CD8-positive, alpha-beta memory T cell (primary cell): ENCODE results near the gene CFAP20DC. TPM values are rescaled to one million over a fixed set of nuclear protein-coding genes. Genes with fewer than 3 reads are reported as not detected.
A peak's percentile ranks its signal among the peaks of the same experiment; 100 is the strongest.

Experiments
- CTCF ChIA-PET: fragments of 350-600 bp; sonication (Branson Sonifier 250); formaldehyde crosslinking; loops from one replicate; lab custom pipeline; 2021; ENCODE audit warnings: antibody characterized with exemption; lab: Charles Lee
- POLR2A ChIA-PET: fragments of 350-600 bp; sonication (Branson Sonifier 250); formaldehyde crosslinking; loops from one replicate; lab custom pipeline; 2021; ENCODE audit warnings: antibody characterized with exemption; lab: Charles Lee
- DNase-seq, 5 donors: peaks; one replicate each; pipeline versions ENCODE4 v3.0.0 to v3.0.0-alpha.2; 2020 to 2022; ENCODE audit warnings: mixed read lengths in 1 of 5
- H3K27ac ChIP-seq: one replicate; pipeline ENCODE4 v1.7.0; 2013; ENCODE audit warnings: low read depth, mild to moderate bottlenecking, low read length, moderate library complexity
- H3K27me3 ChIP-seq: 2 replicates; pipeline ENCODE4 v1.7.0; 2013; ENCODE audit warnings: low read length, mild to moderate bottlenecking; ENCODE audit not compliant: insufficient read depth, poor library complexity, severe bottlenecking
- H3K36me3 ChIP-seq: 2 replicates; pipeline ENCODE4 v1.7.0; 2013; ENCODE audit warnings: mild to moderate bottlenecking, low read length, moderate library complexity; ENCODE audit not compliant: insufficient read depth
- H3K4me1 ChIP-seq: 2 replicates; pipeline ENCODE4 v1.7.0; 2013; ENCODE audit warnings: mild to moderate bottlenecking, low read length, moderate library complexity; ENCODE audit not compliant: insufficient read depth
- H3K4me3 ChIP-seq: 2 replicates; pipeline ENCODE4 v1.7.0; 2013; ENCODE audit warnings: mild to moderate bottlenecking, low read length
- H3K9me3 ChIP-seq: 2 replicates; pipeline ENCODE4 v1.7.0; 2013; ENCODE audit warnings: mild to moderate bottlenecking, low read length
- H3K27ac Mint-ChIP-seq, 8 donors: one replicate each; pipeline ENCODE4 v1.8.0; 2020 to 2021; ENCODE audit warnings: mixed read lengths in 8 of 8, mild to moderate bottlenecking in 6 of 8, inconsistent platforms in 3 of 8, moderate library complexity in 3 of 8
- H3K27me3 Mint-ChIP-seq, 2 donors: one replicate each; pipeline ENCODE4 v1.8.0; 2020 to 2021; ENCODE audit warnings: mixed read lengths in 2 of 2, mild to moderate bottlenecking in 1 of 2, moderate library complexity in 1 of 2
- H3K36me3 Mint-ChIP-seq, 3 donors: one replicate each; pipeline ENCODE4 v1.8.0; 2020 to 2021; ENCODE audit warnings: mixed read lengths in 3 of 3, inconsistent platforms in 1 of 3, mild to moderate bottlenecking in 1 of 3
- H3K4me1 Mint-ChIP-seq, 3 donors: one replicate each; pipeline ENCODE4 v1.8.0; 2020 to 2021; ENCODE audit warnings: mixed read lengths in 3 of 3, inconsistent platforms in 1 of 3, mild to moderate bottlenecking in 1 of 3
- H3K4me3 Mint-ChIP-seq, 7 donors: one replicate each; pipeline ENCODE4 v1.8.0; 2020 to 2021; ENCODE audit warnings: mixed read lengths in 7 of 7, mild to moderate bottlenecking in 6 of 7, moderate library complexity in 4 of 7, inconsistent platforms in 2 of 7
- H3K9me3 Mint-ChIP-seq, 5 donors: one replicate each; pipeline ENCODE4 v1.8.0; 2020 to 2022; ENCODE audit warnings: mixed read lengths in 5 of 5, mild to moderate bottlenecking in 3 of 5, moderate library complexity in 2 of 5, inconsistent platforms in 1 of 5
- polyA plus RNA-seq: library from polyadenylated mRNA; unstranded; fragments of 300-500 nt; fragmentation: Illumina TruSeq; gene quantifications from one replicate; pipeline ENCODE4 v1.2.3, GENCODE V29; 2021
- total RNA-seq, 2 experiments: library from RNA; stranded (reverse); gene quantifications; one replicate each; pipeline ENCODE4 v1.2.3, GENCODE V29; 2021

The CFAP20DC gene
- total and polyA plus RNA-seq, 3 experiments from 2014 or later: 1.00 to 1.8 TPM; not detected in 1

DNA sequence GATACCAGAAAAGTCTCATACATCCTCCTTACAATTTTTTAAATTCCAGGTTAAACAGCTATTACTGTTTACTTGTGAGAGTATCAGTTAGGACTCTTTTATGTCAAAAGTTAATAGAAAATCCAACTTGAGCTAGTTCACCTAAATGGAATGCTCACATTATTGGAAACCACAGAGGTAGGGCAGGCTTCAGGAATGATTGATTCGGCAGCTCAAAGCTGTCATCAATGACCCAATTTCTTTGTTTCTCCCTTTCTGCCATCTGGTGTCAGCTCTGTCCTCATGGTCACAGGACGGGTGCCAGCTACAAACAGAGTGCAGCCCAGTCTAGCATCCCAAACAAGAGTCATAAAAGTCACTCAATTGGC lies 32.2 kb downstream of the CFAP20DC start:
- POLR2A ChIA-PET: no interaction called here
- H3K4me3 Mint-ChIP-seq: no peak overlapping the region

DNA sequence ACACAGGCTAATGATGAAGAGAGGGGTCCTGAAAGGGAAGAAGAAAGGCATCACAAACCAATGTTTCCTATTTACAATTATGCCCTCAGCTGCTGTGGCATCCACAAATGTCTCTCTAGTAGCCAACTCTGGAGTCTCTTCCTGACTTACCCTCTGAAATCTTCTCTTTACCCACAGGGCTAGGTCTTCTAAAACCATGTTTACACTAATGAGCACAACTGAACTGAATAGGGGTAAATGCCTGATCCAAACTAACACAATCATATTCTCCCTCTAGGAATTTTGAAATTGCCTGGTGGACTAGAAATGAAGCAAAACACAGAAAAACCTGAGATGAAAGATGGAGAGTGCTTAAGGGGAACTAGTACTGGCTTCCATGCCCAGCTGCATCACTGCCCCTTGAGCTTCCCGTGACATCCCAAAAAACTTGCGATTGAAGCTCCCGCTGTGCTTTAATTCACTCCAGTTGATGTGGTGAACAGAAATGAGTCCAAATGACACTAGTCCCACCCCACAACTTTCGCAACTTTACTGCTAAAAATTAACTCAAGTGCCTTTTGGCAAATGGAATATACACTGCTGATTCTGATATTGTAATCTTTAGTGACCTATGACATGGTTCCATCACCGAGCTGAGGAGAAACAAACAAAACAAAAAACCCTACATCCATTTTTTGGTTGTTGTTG lies 32.8 kb downstream of the CFAP20DC start:
- H3K4me3 Mint-ChIP-seq: no peak overlapping the region
- peaks cover 0 to 3% of the 10 kb centered on the region in 2 donors for H3K27me3 Mint-ChIP-seq
- Histone ChIP-seq H3K36me3 (no peaks in the 10 kb centered on the region), H3K9me3 (no peaks in the 10 kb centered on the region), H3K4me3 (no peak overlapping the region), H3K4me1 (no peaks in the 10 kb centered on the region), H3K27ac (no peak overlapping the region), H3K27me3 (no peaks in the 10 kb centered on the region)
- peaks cover 0 to 2% (median 0%) of the 10 kb centered on the region in 5 donors for H3K9me3 Mint-ChIP-seq
- H3K4me1 Mint-ChIP-seq: no peaks in the 10 kb centered on the region
- no peak for DNase-seq
- no peaks in the 10 kb centered on the region for H3K36me3 Mint-ChIP-seq
- ChIA-PET CTCF (no interaction called here), POLR2A (no interaction called here)
- H3K27ac Mint-ChIP-seq: no peak overlapping the region

More for the DNA sequence above, 32.2 kb downstream of the CFAP20DC start:
- no peaks in the 10 kb centered on the region for H3K4me1 Mint-ChIP-seq
- no peaks in the 10 kb centered on the region for H3K36me3 ChIP-seq
- peaks cover 0 to 2% (median 0%) of the 10 kb centered on the region in 5 donors for H3K9me3 Mint-ChIP-seq
- H3K27me3 ChIP-seq: no peaks in the 10 kb centered on the region
- H3K36me3 Mint-ChIP-seq: no peaks in the 10 kb centered on the region
- CTCF ChIA-PET: no interaction called here
- no peak overlapping the region for H3K27ac Mint-ChIP-seq
- no peak overlapping the region for H3K4me3 ChIP-seq
- H3K9me3 ChIP-seq: no peaks in the 10 kb centered on the region
- H3K27ac ChIP-seq: no peak overlapping the region
- H3K27me3 Mint-ChIP-seq: peaks cover 0 to 3% of the 10 kb centered on the region in 2 donors
- no peaks in the 10 kb centered on the region for H3K4me1 ChIP-seq
- DNase-seq: no peak

- H3K9me3 ChIP-seq: no peaks in the 10 kb centered on the region
- Mint-ChIP-seq H3K4me3 (no peak overlapping the region), H3K36me3 (peaks cover 0 to 1% (median 0%) of the 10 kb centered on the region in 3 donors), H3K27me3 (no peaks in the 10 kb centered on the region), H3K27ac (no peak overlapping the region), H3K9me3 (peaks cover 0 to 5% (median 0%) of the 10 kb centered on the region in 5 donors), H3K4me1 (no peaks in the 10 kb centered on the region)
- H3K27ac ChIP-seq: no peak overlapping the region
- H3K4me1 ChIP-seq: no peaks in the 10 kb centered on the region
- POLR2A ChIA-PET: no interaction called here
- H3K36me3 ChIP-seq: no peaks in the 10 kb centered on the region
- CTCF ChIA-PET: no interaction called here
- no peak overlapping the region for H3K4me3 ChIP-seq
- no peaks in the 10 kb centered on the region for H3K27me3 ChIP-seq
- DNase-seq: no peak
These were observed 36.2 kb downstream of the CFAP20DC start for GRCh38 chr3:59013611-59014010.

DNA sequence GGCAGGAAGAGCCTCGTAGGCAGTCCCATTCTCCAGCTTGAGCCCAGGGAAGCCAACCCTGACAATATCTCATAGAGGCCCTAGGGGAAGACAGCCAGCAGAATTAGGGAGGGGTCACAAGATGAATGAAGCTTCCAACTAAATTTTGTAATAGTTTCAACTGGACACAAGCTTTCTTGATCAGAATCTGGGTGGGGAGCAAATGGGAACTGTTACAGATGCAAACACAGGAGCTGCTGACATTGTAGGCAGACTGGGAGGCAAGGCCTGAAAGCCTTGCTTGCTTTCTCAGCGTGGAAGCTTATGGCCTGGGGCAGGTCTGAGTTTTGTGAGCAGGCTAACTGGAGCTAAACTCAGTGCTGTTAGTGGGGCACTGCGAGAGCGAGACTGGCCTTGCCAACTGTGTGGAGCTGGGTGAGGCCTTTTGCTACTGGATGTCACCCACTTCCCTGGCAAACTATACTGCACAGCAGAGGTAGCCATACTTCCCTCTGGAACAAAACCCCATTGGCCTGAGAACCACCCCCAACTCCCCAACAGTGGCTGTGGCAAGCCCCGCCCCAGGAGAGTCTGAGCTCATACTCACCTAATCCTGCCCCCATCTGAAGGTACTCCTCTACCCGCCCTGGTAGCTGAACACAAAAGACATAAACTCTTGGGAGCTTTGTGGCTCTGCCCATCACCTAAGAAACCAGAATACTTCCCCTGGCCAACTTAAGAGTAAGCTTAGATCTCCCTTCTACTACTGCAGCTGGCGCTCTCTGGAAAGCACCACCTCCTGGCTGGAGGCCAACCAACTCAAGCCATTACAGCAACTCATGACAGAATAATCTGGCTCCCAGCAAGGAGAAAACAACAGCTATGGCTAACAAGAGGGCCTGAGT lies 42.9 kb downstream of the CFAP20DC start:
- CTCF ChIA-PET: no interaction called here
- no peaks in the 10 kb centered on the region for H3K4me1 ChIP-seq

GRCh38 chr3:59001675-59002074 lies 48.1 kb downstream of the CFAP20DC start:
- Mint-ChIP-seq H3K4me3 (no peak overlapping the region), H3K36me3 (peaks cover 0 to 3% (median 0%) of the 10 kb centered on the region in 3 donors), H3K27me3 (peaks cover 0 to 2% of the 10 kb centered on the region in 2 donors), H3K4me1 (no peaks in the 10 kb centered on the region), H3K27ac (no peak overlapping the region), H3K9me3 (peaks cover 0 to 2% (median 0%) of the 10 kb centered on the region in 5 donors)
- H3K4me3 ChIP-seq: no peak overlapping the region
- POLR2A ChIA-PET: no interaction called here
- H3K27me3 ChIP-seq: no peaks in the 10 kb centered on the region
- CTCF ChIA-PET: no interaction called here
- no peak overlapping the region for H3K27ac ChIP-seq
- H3K9me3 ChIP-seq: no peaks in the 10 kb centered on the region
- DNase-seq: no peak
- no peaks in the 10 kb centered on the region for H3K36me3 ChIP-seq
- no peaks in the 10 kb centered on the region for H3K4me1 ChIP-seq

More for the DNA sequence above, 42.9 kb downstream of the CFAP20DC start:
- no peaks in the 10 kb centered on the region for H3K27me3 ChIP-seq
- Mint-ChIP-seq H3K4me3 (peak overlapping the region in 1 of 7 donors; percentile 70), H3K27me3 (no peaks in the 10 kb centered on the region), H3K9me3 (peaks cover 0 to 5% (median 5%) of the 10 kb centered on the region in 5 donors), H3K27ac (no peak overlapping the region), H3K4me1 (no peaks in the 10 kb centered on the region), H3K36me3 (peaks cover 0 to 4% (median 0%) of the 10 kb centered on the region in 3 donors)
- H3K9me3 ChIP-seq: no peaks in the 10 kb centered on the region
- H3K4me3 ChIP-seq: no peak overlapping the region
- POLR2A ChIA-PET: no interaction called here
- no peaks in the 10 kb centered on the region for H3K36me3 ChIP-seq
- no peak for DNase-seq
- no peak overlapping the region for H3K27ac ChIP-seq

DNA sequence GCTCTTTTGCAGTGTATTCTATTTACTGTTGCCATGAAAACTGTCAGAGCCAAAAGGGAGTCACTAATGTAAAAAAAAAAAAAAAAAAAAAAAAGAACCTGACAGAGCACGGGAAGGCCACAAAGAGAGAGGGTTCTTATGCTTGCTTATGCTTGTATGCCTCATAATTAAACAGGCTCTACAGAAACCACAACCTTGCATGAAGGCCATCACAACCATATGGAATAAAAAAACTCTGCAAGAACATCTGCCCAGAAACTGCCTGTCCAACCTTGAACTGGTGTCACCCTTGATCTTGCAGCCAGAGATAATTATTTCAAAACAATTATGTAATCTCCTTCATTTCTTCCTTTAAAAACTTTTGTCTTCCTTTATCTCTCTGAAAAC lies 50.1 kb downstream of the CFAP20DC start:
- no peaks in the 10 kb centered on the region for H3K9me3 ChIP-seq
- POLR2A ChIA-PET: no interaction called here
- H3K27ac Mint-ChIP-seq: no peak overlapping the region

GRCh38 chr3:58999134-58999773 lies 50.6 kb downstream of the CFAP20DC start:
- no peaks in the 10 kb centered on the region for H3K27me3 ChIP-seq
- Mint-ChIP-seq H3K4me3 (no peak overlapping the region), H3K27ac (no peak overlapping the region), H3K4me1 (peaks cover 0 to 6% (median 3%) of the 10 kb centered on the region in 3 donors), H3K27me3 (peaks cover 0 to 2% of the 10 kb centered on the region in 2 donors), H3K36me3 (no peaks in the 10 kb centered on the region), H3K9me3 (peaks cover 0 to 2% (median 2%) of the 10 kb centered on the region in 5 donors)
- no peaks in the 10 kb centered on the region for H3K4me1 ChIP-seq
- no peak overlapping the region for H3K4me3 ChIP-seq
- ChIA-PET POLR2A (no interaction called here), CTCF (no interaction called here)
- H3K27ac ChIP-seq: no peak overlapping the region
- no peaks in the 10 kb centered on the region for H3K9me3 ChIP-seq
- DNase-seq: no peak
- H3K36me3 ChIP-seq: no peaks in the 10 kb centered on the region

More for the DNA sequence above, 50.1 kb downstream of the CFAP20DC start:
- H3K27me3 ChIP-seq: no peaks in the 10 kb centered on the region
- H3K36me3 ChIP-seq: no peaks in the 10 kb centered on the region
- H3K4me3 Mint-ChIP-seq: no peak overlapping the region
- H3K9me3 Mint-ChIP-seq: peaks cover 0 to 2% (median 2%) of the 10 kb centered on the region in 5 donors
- H3K27ac ChIP-seq: no peak overlapping the region
- H3K4me3 ChIP-seq: no peak overlapping the region
- H3K27me3 Mint-ChIP-seq: peaks cover 0 to 2% of the 10 kb centered on the region in 2 donors
- peaks cover 0 to 2% (median under 1%) of the 10 kb centered on the region in 3 donors for H3K4me1 Mint-ChIP-seq
- CTCF ChIA-PET: no interaction called here
- H3K36me3 Mint-ChIP-seq: no peaks in the 10 kb centered on the region
- H3K4me1 ChIP-seq: no peaks in the 10 kb centered on the region
- no peak for DNase-seq
